SK-N-MC (cell line): Measurements from ENCODE around the gene RNF130.

ENCODE experiments used
- EZH2 ChIP-seq: fragments of 200-600 bp; sonication (generic); IDR thresholded peaks from one replicate; pipeline ENCODE4 v1.6.1; 2017; ENCODE audit warnings: antibody characterized with exemption
- POLR2AphosphoS5 ChIP-seq: IDR thresholded peaks from 2 replicates; pipeline ENCODE4 v1.6.1; 2012; ENCODE audit warnings: mild to moderate bottlenecking, low read depth, low read length, borderline replicate concordance

DNA sequence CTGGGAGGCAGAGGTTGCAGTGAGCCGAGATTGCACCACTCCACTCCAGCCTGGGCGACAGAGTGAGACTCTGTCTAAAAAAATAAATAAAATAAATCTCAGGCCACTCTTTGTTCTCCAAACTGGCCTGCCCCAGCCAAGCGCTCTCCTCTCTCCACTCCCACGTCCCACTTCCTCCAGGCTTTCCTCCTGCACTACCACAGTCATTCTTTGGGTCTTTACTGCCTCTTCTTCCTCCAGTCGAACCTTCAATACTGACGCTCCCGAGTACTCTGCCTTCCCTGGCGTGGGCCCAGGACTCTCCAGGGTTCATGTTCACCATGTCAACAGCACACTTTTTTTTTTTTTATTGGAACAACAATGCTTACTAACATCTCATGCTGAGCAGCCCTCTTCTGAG, 23.9 kb downstream of the RNF130 start:
- TF ChIP-seq EZH2 = no peak
- no peak for TF ChIP-seq POLR2AphosphoS5
